Activated CD8-positive, alpha-beta memory T cell treated with anti-CD3 and anti-CD28 coated beads, Interleukin-2, amount 50 U/mL, for 4 hours (primary cell): ENCODE measurements around the gene MAP3K4.

Experiments
- DNase-seq: peaks from one replicate; pipeline ENCODE4 v3.0.0-alpha.2; 2020

MAP3K4 gene

DNA sequence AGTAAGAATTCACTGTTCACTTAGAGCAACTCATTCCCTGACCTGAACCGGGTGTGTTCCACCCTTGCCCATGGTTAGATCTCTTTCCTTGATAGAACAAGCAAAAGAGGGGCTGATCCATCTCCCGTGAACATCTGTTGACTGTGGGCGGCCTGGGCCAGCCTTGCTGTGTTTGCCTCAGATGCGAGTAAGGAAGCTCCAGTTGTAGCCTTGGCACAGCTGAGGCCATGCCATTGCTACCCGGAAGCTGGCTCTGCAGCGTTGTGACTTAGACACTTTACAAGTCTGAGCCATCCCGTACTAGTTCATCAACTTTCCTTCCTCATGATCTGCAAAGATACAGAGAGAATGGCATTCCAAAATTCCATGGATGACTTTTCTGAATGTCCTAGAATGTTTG, 139.0 kb downstream of the MAP3K4 start:
- DNase-seq: no peak

DNA sequence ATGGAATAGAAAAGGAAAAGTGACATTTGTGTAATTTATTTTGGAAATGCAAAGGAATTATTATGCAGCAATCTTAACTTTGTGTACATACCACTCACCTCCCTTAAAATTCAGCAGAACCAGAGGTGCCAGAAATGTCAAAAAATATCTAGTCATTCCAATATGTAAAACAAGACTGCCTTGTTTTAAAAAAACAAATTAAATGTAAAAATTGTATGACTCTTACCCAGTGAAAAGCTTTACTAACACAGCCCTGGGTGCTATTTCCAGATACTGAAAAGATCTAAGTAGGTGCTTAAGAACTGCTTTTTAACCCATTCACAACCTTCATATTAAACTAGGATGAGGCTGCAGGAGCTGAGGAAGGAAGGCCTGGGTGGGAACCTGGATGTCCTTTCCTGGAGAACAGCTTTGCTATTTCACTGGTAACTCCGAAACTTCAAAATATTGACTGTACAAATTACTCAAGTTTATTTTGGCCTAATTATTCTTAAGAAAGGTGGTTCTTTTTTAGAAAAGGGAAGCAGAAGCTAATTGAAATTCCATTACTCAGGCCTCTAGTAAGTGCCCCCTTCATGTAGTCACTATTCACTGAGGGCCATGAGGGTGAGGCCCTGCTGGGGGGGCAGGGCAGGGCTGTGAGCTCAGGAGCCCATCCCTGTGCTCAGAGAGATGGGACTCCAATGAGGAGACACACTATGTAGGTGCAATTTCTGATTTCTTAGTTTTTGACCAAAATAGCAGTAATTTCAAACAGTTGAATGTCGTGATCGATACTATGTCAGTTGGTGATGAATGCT, 139.6 kb downstream of the MAP3K4 start:
- no peak for DNase-seq

- no peak for DNase-seq
These were observed 140.8 kb downstream of the MAP3K4 start for GRCh38 chr6:161132384-161132783.

GRCh38 chr6:161133963-161134362, 142.4 kb downstream of the MAP3K4 start:
- DNase-seq: no peak

DNA sequence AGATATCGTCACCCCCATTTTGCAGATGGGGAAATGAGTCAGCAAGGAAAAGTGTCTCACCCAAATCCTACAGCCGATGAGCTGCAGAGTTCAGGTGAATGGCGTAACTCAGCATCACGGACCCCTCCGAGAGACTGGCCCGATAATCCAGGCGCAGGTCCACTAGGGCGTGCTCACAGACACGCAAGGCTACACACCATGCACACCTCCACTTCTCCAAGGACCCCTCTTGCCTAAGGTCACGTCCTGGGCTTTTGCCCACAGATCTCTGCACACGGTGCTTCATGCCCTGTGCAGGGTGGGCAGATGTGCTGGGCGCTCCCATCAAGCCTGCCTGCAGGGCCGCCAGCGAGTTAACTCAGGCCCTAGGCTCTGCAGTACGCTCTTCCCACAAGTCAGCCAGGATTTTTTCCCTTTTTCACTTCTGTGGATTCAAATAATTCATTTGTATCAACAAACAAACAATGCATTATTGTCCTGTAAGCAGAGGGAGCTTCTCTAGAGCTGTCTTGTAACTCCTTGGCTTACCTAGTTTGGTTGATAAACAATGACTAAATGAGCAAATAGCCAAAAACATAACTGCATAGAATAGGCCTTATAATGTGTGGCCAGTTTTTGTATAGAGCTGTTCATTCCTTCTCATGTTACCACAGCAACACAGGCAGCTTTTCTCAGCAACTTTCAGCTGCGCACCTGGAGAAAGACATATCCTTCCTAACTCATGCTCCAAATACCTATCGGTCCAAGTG, 143.2 kb downstream of the MAP3K4 start:
- DNase-seq: no peak

DNA sequence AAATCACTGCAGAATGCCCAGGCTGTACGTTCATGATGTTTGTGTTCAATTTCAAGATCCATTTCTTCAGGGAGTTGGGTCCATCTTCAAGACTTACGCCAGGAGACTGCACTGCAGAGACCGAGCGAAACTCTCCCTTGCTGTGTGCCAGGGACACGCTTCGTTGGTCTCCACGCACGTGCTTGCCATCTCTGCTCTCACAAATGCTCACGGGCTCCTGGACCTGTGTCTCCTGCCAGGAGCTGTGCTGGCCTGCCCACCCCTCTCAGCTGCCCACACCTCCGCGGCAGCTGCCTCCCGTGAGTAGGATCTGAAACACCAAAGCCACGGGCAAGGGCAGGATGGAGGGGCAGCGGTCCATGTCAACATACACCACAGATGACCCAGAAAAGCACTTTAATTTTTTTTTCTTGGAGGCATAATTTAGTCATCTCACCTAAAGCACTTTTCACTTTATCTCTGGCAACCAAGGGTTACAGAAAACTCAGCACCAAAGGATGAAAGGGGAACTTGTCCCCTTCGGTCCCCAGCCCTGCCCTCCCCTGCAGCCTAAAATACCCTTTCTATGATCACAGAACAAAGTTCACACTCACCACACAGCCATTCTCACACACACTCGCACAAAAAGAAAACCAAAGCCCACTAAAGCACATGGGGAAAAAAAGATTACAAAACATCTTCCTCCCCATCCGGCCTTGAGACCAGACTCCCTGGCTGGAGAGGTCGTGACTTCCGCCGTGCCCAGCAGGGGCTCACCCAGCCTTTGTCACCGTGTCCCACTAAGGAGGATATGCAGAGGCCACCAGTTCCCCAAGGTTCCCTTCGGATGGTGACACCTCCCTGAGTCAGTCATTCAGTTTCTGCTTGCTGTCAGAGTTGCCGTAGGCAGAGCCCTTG, 144.4 kb downstream of the MAP3K4 start:
- no peak for DNase-seq

GRCh38 chr6:161136655-161137054, 145.1 kb downstream of the MAP3K4 start:
- DNase-seq: no peak

DNA sequence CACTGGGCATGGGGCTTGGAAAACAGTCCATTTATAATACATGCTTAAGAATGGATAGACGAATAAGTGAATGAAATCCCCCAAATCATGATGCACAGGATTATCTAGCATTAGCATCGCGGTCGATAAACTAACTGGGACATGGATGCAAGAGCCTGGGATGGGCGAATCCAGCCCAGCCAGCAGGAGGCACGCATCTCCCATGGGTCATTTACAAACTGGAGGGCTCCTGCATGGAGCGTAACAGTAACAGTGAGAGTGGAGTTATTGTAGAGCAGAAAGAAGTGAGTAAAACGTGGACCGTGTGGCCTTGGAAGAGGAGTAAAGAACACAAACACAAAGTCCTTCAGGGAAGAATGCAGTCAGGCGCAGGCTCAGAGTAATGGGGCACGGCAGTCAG, 145.8 kb downstream of the MAP3K4 start:
- DNase-seq: no peak

GRCh38 chr6:161137839-161138542, 146.4 kb downstream of the MAP3K4 start:
- DNase-seq: no peak

DNA sequence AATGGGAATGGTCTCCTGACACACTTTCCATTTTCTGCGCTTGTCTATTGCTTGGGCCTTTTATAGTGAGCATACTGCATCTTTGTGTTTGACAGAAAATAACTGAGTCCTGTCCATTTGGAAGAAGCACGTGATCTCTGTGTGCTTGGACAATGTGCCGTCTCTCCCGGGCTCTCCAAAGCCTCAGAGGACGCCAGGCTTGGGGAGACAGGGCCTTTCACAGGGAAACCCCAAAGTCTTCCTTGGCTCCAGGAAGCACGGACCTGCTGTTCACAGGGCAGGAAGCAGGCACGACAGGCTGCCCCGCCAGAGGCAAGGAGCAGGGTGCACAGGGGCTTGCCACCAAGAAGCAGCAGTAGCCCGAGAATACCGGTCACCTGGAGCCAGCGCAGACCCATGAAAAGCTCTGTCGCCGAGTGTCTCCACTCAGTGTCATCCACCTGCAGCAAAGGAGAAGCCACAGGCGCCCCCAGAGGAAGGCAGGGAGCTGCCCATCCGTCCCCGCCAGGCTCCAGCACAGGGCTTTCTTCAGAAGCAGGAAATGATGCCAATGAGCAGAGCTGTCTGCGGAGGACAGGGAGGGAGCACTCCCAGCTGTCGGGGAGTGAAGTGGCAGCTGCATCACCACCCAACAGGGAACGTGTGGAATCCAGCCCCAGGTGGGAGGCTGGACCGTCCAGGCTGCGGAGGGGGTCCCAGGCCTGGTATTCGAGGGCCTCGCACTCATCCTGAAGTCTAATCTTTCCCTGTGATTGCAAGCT, 147.2 kb downstream of the MAP3K4 start:
- DNase-seq: no peak

DNA sequence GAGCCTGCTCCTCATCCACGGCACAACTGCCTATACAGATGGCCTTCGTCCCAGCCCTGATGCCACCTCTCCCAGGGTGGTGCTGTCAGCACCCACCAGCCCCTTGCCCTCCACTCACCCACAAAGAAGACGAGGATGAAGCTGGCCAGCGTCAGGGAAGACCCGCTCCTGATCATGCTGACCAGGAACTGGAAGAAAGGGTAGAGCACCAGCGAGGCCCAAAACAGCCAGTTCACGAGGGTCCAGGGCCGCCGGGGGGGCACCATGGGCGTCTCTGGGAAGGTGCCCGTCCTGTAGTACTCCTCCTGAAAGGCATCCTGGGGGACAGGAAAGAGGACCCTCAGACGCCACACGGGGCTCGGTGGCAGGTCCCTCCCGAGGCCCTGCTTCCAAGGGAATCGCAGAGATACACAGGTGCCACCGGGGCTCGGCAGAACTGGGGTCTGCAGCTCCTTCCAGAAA, 147.8 kb downstream of the MAP3K4 start:
- no peak for DNase-seq

DNA sequence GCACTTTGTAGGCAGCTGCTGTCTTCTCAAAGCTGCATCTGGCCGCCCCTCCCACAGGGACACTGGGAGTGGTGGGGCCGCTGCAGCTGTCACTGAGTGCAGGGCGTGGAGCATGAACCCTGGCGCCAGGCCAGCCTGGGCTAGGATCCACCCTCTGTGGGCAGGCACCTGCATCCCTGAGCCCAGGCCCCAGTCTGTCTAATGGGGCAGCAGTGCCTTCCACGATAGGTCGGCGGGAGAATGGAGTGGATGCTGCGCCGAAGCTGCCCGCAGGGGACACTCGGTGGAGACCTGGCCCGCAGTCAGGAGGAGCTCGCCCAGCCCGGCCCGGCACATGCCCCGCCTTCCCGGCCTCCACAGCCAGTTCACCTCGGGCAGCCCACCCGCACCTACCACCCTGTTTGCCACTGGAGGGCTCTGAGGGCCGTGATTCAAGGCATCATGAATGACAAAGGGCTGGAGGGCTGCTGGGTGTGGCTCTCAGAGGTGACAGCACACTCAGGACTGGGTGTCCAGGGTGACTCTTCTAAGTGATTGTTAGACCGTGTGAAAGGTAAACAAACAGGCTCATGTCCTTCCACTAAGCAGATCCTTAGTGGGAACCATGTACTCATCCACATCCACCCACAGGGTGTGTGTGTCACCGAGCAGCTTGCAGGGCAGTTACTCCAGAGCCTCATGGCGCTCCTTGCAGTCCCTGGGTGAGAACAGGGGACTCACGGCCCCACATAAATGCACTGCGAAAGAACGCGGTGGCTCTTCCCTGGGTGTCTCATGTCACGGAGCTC, 148.4 kb downstream of the MAP3K4 start:
- DNase-seq: no peak

GRCh38 chr6:161140554-161140875, 148.9 kb downstream of the MAP3K4 start:
- no peak for DNase-seq

- no peak for DNase-seq
These were observed 149.6 kb downstream of the MAP3K4 start for GRCh38 chr6:161141173-161141572.

- no peak for DNase-seq
These were observed 151.4 kb downstream of the MAP3K4 start for GRCh38 chr6:161142957-161143296.

- no peak for DNase-seq
These were observed 152.3 kb downstream of the MAP3K4 start for GRCh38 chr6:161143663-161144430.

- no peak for DNase-seq
These were observed 158.6 kb downstream of the MAP3K4 start for GRCh38 chr6:161150136-161150535.

- no peak for DNase-seq
These were observed 159.0 kb downstream of the MAP3K4 start for GRCh38 chr6:161150566-161150965.

- no peak for DNase-seq
These were observed 159.6 kb downstream of the MAP3K4 start for GRCh38 chr6:161151059-161151645.
